ENCODE results near the gene CTNNBL1.

The CTNNBL1 gene

GRCh38 chr20:37901240-37901639, 207.4 kb downstream of the CTNNBL1 start:
- no peak for TF ChIP-seq CTCF (IDR thresholded peaks at IDR 0.05; ENCODE audit: low read depth, low read length)
- peak in 1 of 2 donors; percentile 11 for DNase-seq (ENCODE audit: low read depth in 2 of 2)
- no peak overlapping the region for H3K4me3 ChIP-seq (replicated peaks in 1 of 2; ENCODE audit: low read depth in 2 of 2, low read length in 2 of 2)

- peak; percentile 67 for TF ChIP-seq CTCF (IDR thresholded peaks at IDR 0.05; ENCODE audit: low read depth, low read length)
- peak overlapping the region in 1 of 2 donors; percentile 52 for H3K4me3 ChIP-seq (replicated peaks in 1 of 2; ENCODE audit: low read depth in 2 of 2, low read length in 2 of 2)
- DNase-seq (ENCODE audit: low read depth in 2 of 2) = peak; percentile 72 to 87
These were observed 208.0 kb downstream of the CTNNBL1 start for GRCh38 chr20:37901654-37902503.

- no peak for TF ChIP-seq CTCF (IDR thresholded peaks at IDR 0.05; ENCODE audit: low read depth, low read length)
- DNase-seq (ENCODE audit: low read depth in 2 of 2) = peak; percentile 74 to 77
- peak within 1 kb of the TSS; percentile 47 to 52 for H3K4me3 ChIP-seq (replicated peaks in 1 of 2; ENCODE audit: low read depth in 2 of 2, low read length in 2 of 2)
These were observed 208.9 kb downstream of the CTNNBL1 start, which contains the start of gene VSTM2L for GRCh38 chr20:37902504-37903313. Gene VSTM2L (plus strand): TSS chr20:37903127. CDS start chr20:37903351, 224 bp downstream.

GRCh38 chr20:37903317-37904007, 209.6 kb downstream of the CTNNBL1 start:
- H3K4me3 ChIP-seq (replicated peaks in 1 of 2; ENCODE audit: low read depth in 2 of 2, low read length in 2 of 2) = peak overlapping the region; percentile 28 to 52
- TF ChIP-seq CTCF (IDR thresholded peaks at IDR 0.05; ENCODE audit: low read depth, low read length) = no peak
- no peak for DNase-seq (ENCODE audit: low read depth in 2 of 2)

- peak overlapping the region; percentile 28 to 52 for H3K4me3 ChIP-seq (replicated peaks in 1 of 2; ENCODE audit: low read depth in 2 of 2, low read length in 2 of 2)
- no peak for TF ChIP-seq CTCF (IDR thresholded peaks at IDR 0.05; ENCODE audit: low read depth, low read length)
- no peak for DNase-seq (ENCODE audit: low read depth in 2 of 2)
These were observed 210.3 kb downstream of the CTNNBL1 start for GRCh38 chr20:37904008-37904642.

GRCh38 chr20:37904845-37905373, 211.1 kb downstream of the CTNNBL1 start:
- no peak for TF ChIP-seq CTCF (IDR thresholded peaks at IDR 0.05; ENCODE audit: low read depth, low read length)
- H3K4me3 ChIP-seq (replicated peaks in 1 of 2; ENCODE audit: low read depth in 2 of 2, low read length in 2 of 2) = peak overlapping the region in 1 of 2 donors; percentile 11
- DNase-seq (ENCODE audit: low read depth in 2 of 2) = no peak

Data from cardiac fibroblast (primary cell).